Measurements from ENCODE around the gene SPSB1.
"Not testable (repeated sequence)": the region's sequence is repeated elsewhere in the genome, so short reads cannot be mapped to it uniquely, and the experiment has no call there.

Gene SPSB1

GRCh38 chr1:9297831-9298230 is 5.1 kb downstream of the SPSB1 start:
- peaks cover 25% of the 10 kb centered on the region for H3K36me3 ChIP-seq (ENCODE audit: insufficient read depth, insufficient read length, low read length)
- DNase-seq (ENCODE audit: low read depth, low spot score): no peak
- H3K9ac ChIP-seq (ENCODE audit: insufficient read length, low read depth): no peak overlapping the region
- peaks cover 7% of the 10 kb centered on the region for H3K4me1 ChIP-seq (ENCODE audit: insufficient read depth, insufficient read length)
- H3K27me3 ChIP-seq (ENCODE audit: insufficient read depth, insufficient read length): peaks cover 7% of the 10 kb centered on the region
- H3K4me3 ChIP-seq (ENCODE audit: insufficient read length, low read depth): no peak overlapping the region
- no peak for TF ChIP-seq ZNF274 (IDR thresholded peaks at IDR 0.05; ENCODE audit: low read depth, low read length)
- no peak for TF ChIP-seq SUZ12 (IDR thresholded peaks at IDR 0.05; ENCODE audit: extremely low read depth, insufficient read depth, insufficient read length)
- no peaks in the 10 kb centered on the region for H3K9me3 ChIP-seq (ENCODE audit: insufficient read depth, low read length)

GRCh38 chr1:9298282-9298681 is 5.6 kb downstream of the SPSB1 start:
- TF ChIP-seq YY1 (IDR thresholded peaks at IDR 0.05; ENCODE audit: insufficient read depth, insufficient read length) (no peak), SUZ12 (IDR thresholded peaks at IDR 0.05; ENCODE audit: extremely low read depth, insufficient read depth, insufficient read length) (no peak)
- Histone ChIP-seq H3K4me1 (ENCODE audit: insufficient read depth, insufficient read length) (peaks cover 7% of the 10 kb centered on the region), H3K9ac (ENCODE audit: insufficient read length, low read depth) (no peak overlapping the region), H3K36me3 (ENCODE audit: insufficient read depth, insufficient read length, low read length) (peaks cover 25% of the 10 kb centered on the region), H3K9me3 (ENCODE audit: insufficient read depth, low read length) (no peaks in the 10 kb centered on the region), H3K4me3 (ENCODE audit: insufficient read length, low read depth) (no peak overlapping the region), H3K27me3 (ENCODE audit: insufficient read depth, insufficient read length) (peaks cover 7% of the 10 kb centered on the region)
- no peak for DNase-seq (ENCODE audit: low read depth, low spot score)

GRCh38 chr1:9299571-9300541 is 7.2 kb downstream of the SPSB1 start:
- not testable (repeated sequence) for H3K27me3 ChIP-seq (ENCODE audit: insufficient read depth, insufficient read length); H3K9ac ChIP-seq (ENCODE audit: insufficient read length, low read depth); H3K4me3 ChIP-seq (ENCODE audit: insufficient read length, low read depth); H3K4me1 ChIP-seq (ENCODE audit: insufficient read depth, insufficient read length); H3K9me3 ChIP-seq (ENCODE audit: insufficient read depth, low read length); DNase-seq (ENCODE audit: low read depth, low spot score)
- peaks cover 28% of the 10 kb centered on the region for H3K36me3 ChIP-seq (ENCODE audit: insufficient read depth, insufficient read length, low read length)

- H3K27me3 ChIP-seq (ENCODE audit: insufficient read depth, insufficient read length): no peaks in the 10 kb centered on the region
- no peak overlapping the region for H3K4me3 ChIP-seq (ENCODE audit: insufficient read length, low read depth)
- no peak for TF ChIP-seq YY1 (IDR thresholded peaks at IDR 0.05; ENCODE audit: insufficient read depth, insufficient read length)
- TF ChIP-seq ZNF274 (IDR thresholded peaks at IDR 0.05; ENCODE audit: low read depth, low read length): no peak
- TF ChIP-seq SUZ12 (IDR thresholded peaks at IDR 0.05; ENCODE audit: extremely low read depth, insufficient read depth, insufficient read length): no peak
- DNase-seq (ENCODE audit: low read depth, low spot score): no peak
- peaks cover 35% of the 10 kb centered on the region for H3K36me3 ChIP-seq (ENCODE audit: insufficient read depth, insufficient read length, low read length)
- no peak overlapping the region for H3K9ac ChIP-seq (ENCODE audit: insufficient read length, low read depth)
- no peaks in the 10 kb centered on the region for H3K9me3 ChIP-seq (ENCODE audit: insufficient read depth, low read length)
- H3K4me1 ChIP-seq (ENCODE audit: insufficient read depth, insufficient read length): peaks cover 4% of the 10 kb centered on the region
Observed at GRCh38 chr1:9300573-9300972, 7.9 kb downstream of the SPSB1 start.

GRCh38 chr1:9302745-9303524 is 10.2 kb downstream of the SPSB1 start:
- no peak for TF ChIP-seq ZNF274 (IDR thresholded peaks at IDR 0.05; ENCODE audit: low read depth, low read length)
- no peak for TF ChIP-seq SUZ12 (IDR thresholded peaks at IDR 0.05; ENCODE audit: extremely low read depth, insufficient read depth, insufficient read length)
- no peak for TF ChIP-seq YY1 (IDR thresholded peaks at IDR 0.05; ENCODE audit: insufficient read depth, insufficient read length)
- no peak overlapping the region for H3K4me3 ChIP-seq (ENCODE audit: insufficient read length, low read depth)
- no peaks in the 10 kb centered on the region for H3K9me3 ChIP-seq (ENCODE audit: insufficient read depth, low read length)
- no peak for DNase-seq (ENCODE audit: low read depth, low spot score)
- no peaks in the 10 kb centered on the region for H3K27me3 ChIP-seq (ENCODE audit: insufficient read depth, insufficient read length)
- peaks cover 29% of the 10 kb centered on the region for H3K36me3 ChIP-seq (ENCODE audit: insufficient read depth, insufficient read length, low read length)
- no peak overlapping the region for H3K9ac ChIP-seq (ENCODE audit: insufficient read length, low read depth)
- peaks cover 7% of the 10 kb centered on the region for H3K4me1 ChIP-seq (ENCODE audit: insufficient read depth, insufficient read length)

- DNase-seq (ENCODE audit: low read depth, low spot score): no peak
- Histone ChIP-seq H3K9me3 (ENCODE audit: insufficient read depth, low read length) (no peaks in the 10 kb centered on the region), H3K4me3 (ENCODE audit: insufficient read length, low read depth) (no peak overlapping the region), H3K27me3 (ENCODE audit: insufficient read depth, insufficient read length) (no peaks in the 10 kb centered on the region), H3K36me3 (ENCODE audit: insufficient read depth, insufficient read length, low read length) (peaks cover 31% of the 10 kb centered on the region), H3K9ac (ENCODE audit: insufficient read length, low read depth) (no peak overlapping the region), H3K4me1 (ENCODE audit: insufficient read depth, insufficient read length) (peaks cover 7% of the 10 kb centered on the region)
- TF ChIP-seq YY1 (IDR thresholded peaks at IDR 0.05; ENCODE audit: insufficient read depth, insufficient read length) (no peak), ZNF274 (IDR thresholded peaks at IDR 0.05; ENCODE audit: low read depth, low read length) (no peak), SUZ12 (IDR thresholded peaks at IDR 0.05; ENCODE audit: extremely low read depth, insufficient read depth, insufficient read length) (no peak)
Observed at GRCh38 chr1:9303916-9304315, 11.2 kb downstream of the SPSB1 start.

- Histone ChIP-seq H3K27me3 (ENCODE audit: insufficient read depth, insufficient read length) (no peaks in the 10 kb centered on the region), H3K4me1 (ENCODE audit: insufficient read depth, insufficient read length) (peaks cover 7% of the 10 kb centered on the region)
Observed at GRCh38 chr1:9305216-9305615, 12.5 kb downstream of the SPSB1 start.

More at GRCh38 chr1:9305216-9305615, 12.5 kb downstream of the SPSB1 start:
- Histone ChIP-seq H3K4me3 (ENCODE audit: insufficient read length, low read depth) (no peak overlapping the region), H3K9ac (ENCODE audit: insufficient read length, low read depth) (no peak overlapping the region), H3K36me3 (ENCODE audit: insufficient read depth, insufficient read length, low read length) (peaks cover 30% of the 10 kb centered on the region), H3K9me3 (ENCODE audit: insufficient read depth, low read length) (no peaks in the 10 kb centered on the region)
- no peak for DNase-seq (ENCODE audit: low read depth, low spot score)
- no peak for TF ChIP-seq SUZ12 (IDR thresholded peaks at IDR 0.05; ENCODE audit: extremely low read depth, insufficient read depth, insufficient read length)
- no peak for TF ChIP-seq YY1 (IDR thresholded peaks at IDR 0.05; ENCODE audit: insufficient read depth, insufficient read length)
- no peak for TF ChIP-seq ZNF274 (IDR thresholded peaks at IDR 0.05; ENCODE audit: low read depth, low read length)

Data from NT2/D1 (cell line).